Muscle of leg (tissue), 11 donors: Measurements from ENCODE around the gene XRN1. TPM values are rescaled to one million over a fixed set of nuclear protein-coding genes. Genes with fewer than 3 reads are reported as not detected.
A peak's percentile ranks its signal among the peaks of the same experiment; 100 is the strongest.
"Not testable (repeated sequence)": the region's sequence is repeated elsewhere in the genome, so short reads cannot be mapped to it uniquely, and the experiment has no call there.

ENCODE experiments used
- DNase-seq: peaks from one replicate; pipeline ENCODE4 v3.0.0; 2013
- H3K27ac ChIP-seq: one replicate; pipeline ENCODE4 v1.5.1; 2013; ENCODE audit warnings: mild to moderate bottlenecking, low read length, control low read depth
- H3K27me3 ChIP-seq: one replicate; pipeline ENCODE4 v1.6.1; 2013; ENCODE audit warnings: low read length; ENCODE audit not compliant: control insufficient read depth, insufficient read depth
- H3K36me3 ChIP-seq: one replicate; pipeline ENCODE4 v1.6.1; 2013; ENCODE audit warnings: low read length; ENCODE audit not compliant: control insufficient read depth, insufficient read depth
- H3K4me1 ChIP-seq: one replicate; pipeline ENCODE4 v1.6.1; 2013; ENCODE audit warnings: low read length; ENCODE audit not compliant: control insufficient read depth, insufficient read depth
- H3K4me3 ChIP-seq: one replicate; pipeline ENCODE4 v1.5.1; 2013; ENCODE audit warnings: low read length, control low read depth
- H3K9me3 ChIP-seq: replicated peaks from 2 replicates; pipeline ENCODE4 v1.6.1; 2013; ENCODE audit warnings: low read depth, low read length; ENCODE audit not compliant: control insufficient read depth
- WGBS: methylation state at CpG from one replicate; pipeline ENCODE4 v1.1.5; 2013; ENCODE audit warnings: missing lambda C conversion rate; ENCODE audit not compliant: insufficient coverage; 5-methylcytosine and 5-hydroxymethylcytosine counted together
- polyA plus RNA-seq, 8 donors: library from polyadenylated mRNA; unstranded; fragments of 120-200 nt; gene quantifications; one replicate each; pipeline versions ENCODE4 v1.2.1 to v1.2.3, GENCODE V29; 2013; ENCODE audit warnings: inconsistent platforms in 1 of 8, low replicate concordance in 1 of 8; ENCODE audit not compliant: insufficient read length in 8 of 8, insufficient read depth in 1 of 8
- total RNA-seq: library from RNA; stranded (reverse); fragments of 120-200 nt; gene quantifications from one replicate; pipeline ENCODE4 v1.2.4, GENCODE V29; 2013

Gene XRN1
- total and polyA plus RNA-seq, 9 donors: 11.3 to 27.4 (median 15.1) TPM

- no peak overlapping the region for H3K4me3 ChIP-seq
- H3K9me3 ChIP-seq: no peaks in the 10 kb centered on the region
- H3K27me3 ChIP-seq: no peaks in the 10 kb centered on the region
- H3K27ac ChIP-seq: no peak overlapping the region
- no peak for DNase-seq
- no peaks in the 10 kb centered on the region for H3K4me1 ChIP-seq
- H3K36me3 ChIP-seq: peaks cover 18% of the 10 kb centered on the region
Measured at GRCh38 chr3:142315083-142315482, 132.8 kb downstream of the XRN1 start.

- no peak for DNase-seq
- no peak overlapping the region for H3K27ac ChIP-seq
- H3K27me3 ChIP-seq: no peaks in the 10 kb centered on the region
- H3K36me3 ChIP-seq: peaks cover 8% of the 10 kb centered on the region
- no CpG with 5 or more reads among the region's 1 CpG for WGBS
- H3K9me3 ChIP-seq: no peaks in the 10 kb centered on the region
- no peaks in the 10 kb centered on the region for H3K4me1 ChIP-seq
- H3K4me3 ChIP-seq: no peak overlapping the region
Measured at GRCh38 chr3:142310439-142310838, 137.4 kb downstream of the XRN1 start.

- not testable (repeated sequence) for H3K4me1 ChIP-seq, H3K4me3 ChIP-seq, H3K27me3 ChIP-seq, H3K9me3 ChIP-seq, H3K27ac ChIP-seq, DNase-seq, H3K36me3 ChIP-seq
- no CpG with 5 or more reads among the region's 3 CpGs for WGBS
Measured at GRCh38 chr3:142302847-142303246, 145.0 kb downstream of the XRN1 start.

GRCh38 chr3:142298626-142299025 is 149.2 kb downstream of the XRN1 start:
- Histone ChIP-seq H3K36me3 (no peaks in the 10 kb centered on the region), H3K27me3 (no peaks in the 10 kb centered on the region), H3K27ac (no peak overlapping the region), H3K4me3 (no peak overlapping the region), H3K9me3 (no peaks in the 10 kb centered on the region), H3K4me1 (no peaks in the 10 kb centered on the region)
- no peak for DNase-seq
- 80% methylated on average over 1 of the region's 2 CpGs for WGBS

GRCh38 chr3:142296507-142296906 is 151.3 kb downstream of the XRN1 start:
- Histone ChIP-seq H3K4me1 (no peaks in the 10 kb centered on the region), H3K9me3 (no peaks in the 10 kb centered on the region), H3K27me3 (no peaks in the 10 kb centered on the region), H3K27ac (no peak overlapping the region), H3K36me3 (no peaks in the 10 kb centered on the region), H3K4me3 (no peak overlapping the region)
- DNase-seq: no peak
- WGBS: no CpG with 5 or more reads among the region's 1 CpG

DNA sequence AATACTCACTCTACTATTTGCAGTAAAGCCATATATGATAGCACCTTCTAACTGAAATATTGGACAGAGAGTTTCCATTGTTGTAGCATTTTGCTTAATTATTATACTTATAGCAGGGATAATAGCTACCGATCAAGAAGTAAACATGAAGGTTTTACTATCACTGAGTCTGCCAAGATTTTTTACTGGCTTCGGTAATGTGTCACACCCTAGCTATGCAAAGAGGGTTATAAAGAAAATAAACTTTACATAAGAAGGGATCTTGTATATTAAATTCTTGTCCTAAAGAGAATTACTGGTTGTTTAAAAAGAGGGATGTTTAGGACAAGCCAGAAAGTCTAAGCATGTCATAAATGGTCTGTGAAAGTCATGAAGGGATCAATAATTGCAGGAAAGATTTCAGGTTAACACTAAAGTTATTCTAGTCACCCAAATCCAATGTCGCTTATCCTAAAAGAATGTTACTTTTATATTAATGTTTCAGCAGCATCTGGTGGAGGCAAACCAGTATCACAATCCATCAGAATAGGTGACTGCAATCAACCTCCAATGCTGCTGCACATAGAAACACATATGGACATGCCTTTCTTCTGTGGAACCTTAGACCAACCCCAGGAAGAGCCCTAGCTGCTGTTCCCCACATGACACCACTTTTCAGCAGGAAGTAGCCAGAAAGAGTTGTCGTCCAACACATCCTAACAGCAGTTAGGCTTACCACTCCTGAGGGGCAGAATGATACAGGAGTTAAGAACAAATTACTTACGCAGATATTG is 159.8 kb downstream of the XRN1 start:
- peaks cover 21% of the 10 kb centered on the region for H3K9me3 ChIP-seq
- H3K27ac ChIP-seq: no peak overlapping the region
- H3K4me3 ChIP-seq: no peak overlapping the region
- WGBS: no CpG with 5 or more reads among the region's 5 CpGs
- H3K4me1 ChIP-seq: no peaks in the 10 kb centered on the region
- DNase-seq: no peak
- H3K27me3 ChIP-seq: no peaks in the 10 kb centered on the region
- H3K36me3 ChIP-seq: no peaks in the 10 kb centered on the region

DNA sequence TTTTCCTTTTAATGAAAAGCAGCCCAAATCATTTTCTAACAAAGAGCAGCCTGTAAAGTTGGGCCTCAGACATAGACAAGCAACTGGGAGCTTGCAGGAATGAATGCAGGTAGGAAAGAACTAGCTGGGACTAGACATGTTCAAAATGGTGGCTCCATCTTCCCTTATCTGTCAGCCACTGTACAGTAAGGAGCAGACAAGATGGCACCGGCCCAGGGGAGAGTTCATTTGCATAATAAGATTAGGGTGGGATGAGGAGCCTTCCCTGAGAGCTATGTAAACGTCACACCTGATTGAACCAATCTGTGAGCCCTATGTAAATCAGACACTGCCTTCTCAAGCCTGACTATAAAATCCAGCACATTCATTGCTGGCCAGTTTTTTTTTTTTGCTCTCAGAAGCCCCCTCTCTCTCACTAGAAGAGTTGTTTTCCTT is 162.7 kb downstream of the XRN1 start:
- H3K9me3 ChIP-seq: peaks cover 21% of the 10 kb centered on the region
- H3K4me3 ChIP-seq: no peak overlapping the region
- 40% methylated on average over 1 of the region's 2 CpGs for WGBS
- H3K27ac ChIP-seq: no peak overlapping the region
- H3K4me1 ChIP-seq: no peaks in the 10 kb centered on the region
- H3K36me3 ChIP-seq: no peaks in the 10 kb centered on the region
- no peaks in the 10 kb centered on the region for H3K27me3 ChIP-seq
- no peak for DNase-seq

DNA sequence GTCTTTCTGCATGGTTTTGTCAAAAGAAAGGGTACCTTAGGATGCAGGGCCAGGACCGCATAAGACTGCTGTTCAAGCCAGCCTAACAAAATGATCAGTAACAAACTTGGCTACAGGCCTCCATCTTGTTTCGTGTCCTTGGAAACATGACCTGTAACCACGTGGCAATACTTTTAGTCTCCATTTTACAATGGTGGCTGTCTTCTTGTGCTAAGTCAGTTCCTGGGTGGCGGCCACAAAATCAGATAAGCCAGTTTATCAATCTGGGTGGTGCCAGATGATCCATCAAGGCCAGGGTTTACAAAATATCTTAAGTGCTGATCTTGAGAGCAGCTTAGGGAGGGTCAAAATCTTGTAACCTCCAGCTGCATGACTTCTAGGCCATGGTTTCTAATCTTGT is 165.3 kb downstream of the XRN1 start:
- Histone ChIP-seq H3K27me3 (no peaks in the 10 kb centered on the region), H3K36me3 (no peaks in the 10 kb centered on the region), H3K4me1 (no peaks in the 10 kb centered on the region), H3K9me3 (peaks cover 5% of the 10 kb centered on the region), H3K4me3 (no peak overlapping the region), H3K27ac (no peak overlapping the region)
- 94% methylated on average over 3 of the region's 4 CpGs for WGBS
- DNase-seq: no peak

DNA sequence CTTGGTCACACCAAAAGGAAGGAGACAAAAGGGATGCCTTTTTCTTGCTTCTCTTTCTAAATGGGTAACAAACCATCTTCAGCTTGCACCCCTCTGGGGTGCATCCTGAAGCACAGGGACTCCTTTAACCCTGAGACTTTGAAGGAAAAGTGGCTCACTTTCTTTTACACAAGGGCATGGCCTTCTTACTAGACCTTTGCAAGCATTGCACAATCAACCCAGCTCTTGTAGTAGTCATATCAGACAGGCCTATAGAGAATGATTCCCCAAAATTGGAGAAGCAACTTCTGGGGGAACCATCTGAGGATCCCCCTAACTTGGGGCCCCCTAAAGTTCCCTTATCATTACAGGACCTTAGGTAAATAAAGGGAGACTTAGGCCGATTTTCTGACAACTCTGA is 166.4 kb downstream of the XRN1 start:
- no peaks in the 10 kb centered on the region for H3K27me3 ChIP-seq
- H3K27ac ChIP-seq: no peak overlapping the region
- H3K4me3 ChIP-seq: no peak overlapping the region
- H3K9me3 ChIP-seq: no peaks in the 10 kb centered on the region
- DNase-seq: no peak
- no CpG with 5 or more reads among the region's 1 CpG for WGBS
- H3K4me1 ChIP-seq: no peaks in the 10 kb centered on the region
- H3K36me3 ChIP-seq: no peaks in the 10 kb centered on the region

GRCh38 chr3:142279965-142280590 is 167.8 kb downstream of the XRN1 start:
- H3K9me3 ChIP-seq: no peaks in the 10 kb centered on the region
- H3K27ac ChIP-seq: no peak overlapping the region
- WGBS: 0% methylated on average over 2 of the region's 5 CpGs
- no peaks in the 10 kb centered on the region for H3K27me3 ChIP-seq
- H3K4me3 ChIP-seq: no peak overlapping the region
- H3K4me1 ChIP-seq: no peaks in the 10 kb centered on the region
- no peaks in the 10 kb centered on the region for H3K36me3 ChIP-seq
- DNase-seq: peak; percentile 74
